Activated CD8-positive, alpha-beta memory T cell treated with anti-CD3 and anti-CD28 coated beads, Interleukin-2, amount 10 ng/mL, durations not matched to agents 7 days and 5 days (primary cell): ENCODE data around the gene HTR2A. TPM values are rescaled to one million over a fixed set of nuclear protein-coding genes. Genes with fewer than 3 reads are reported as not detected.

ENCODE experiments used
- ATAC-seq: fragments of 150-1000 bp; cut with Tn5 transposase; one replicate; pipeline ENCODE4 v1.10.0; 2021; ENCODE audit warnings: moderate library complexity
- CTCF ChIA-PET: fragments of 350-600 bp; sonication (Branson Sonifier 250); formaldehyde crosslinking; loops from one replicate; lab custom pipeline; 2021; ENCODE audit warnings: antibody characterized with exemption; lab: Charles Lee
- DNase-seq: peaks from one replicate; pipeline ENCODE4 v3.0.0-alpha.2; 2020
- H3K27ac Mint-ChIP-seq: one replicate; pipeline ENCODE4 v1.8.0; 2021; ENCODE audit warnings: mild to moderate bottlenecking, mixed read lengths
- H3K27me3 Mint-ChIP-seq: one replicate; pipeline ENCODE4 v1.8.0; 2021; ENCODE audit warnings: mixed read lengths
- H3K36me3 Mint-ChIP-seq: one replicate; pipeline ENCODE4 v1.8.0; 2021; ENCODE audit warnings: mild to moderate bottlenecking, mixed read lengths
- H3K4me1 Mint-ChIP-seq: one replicate; pipeline ENCODE4 v1.8.0; 2021; ENCODE audit warnings: mixed read lengths
- H3K4me3 Mint-ChIP-seq: one replicate; pipeline ENCODE4 v1.8.0; 2021; ENCODE audit warnings: mild to moderate bottlenecking, moderate library complexity, mixed read lengths
- H3K9me3 Mint-ChIP-seq: one replicate; pipeline ENCODE4 v1.8.0; 2022; ENCODE audit warnings: low read depth, mixed read lengths
- total RNA-seq, 2 experiments: library from RNA; stranded (reverse); gene quantifications; one replicate each; pipeline ENCODE4 v1.2.3, GENCODE V29; 2021

HTR2A gene
- not detected for total RNA-seq

DNA sequence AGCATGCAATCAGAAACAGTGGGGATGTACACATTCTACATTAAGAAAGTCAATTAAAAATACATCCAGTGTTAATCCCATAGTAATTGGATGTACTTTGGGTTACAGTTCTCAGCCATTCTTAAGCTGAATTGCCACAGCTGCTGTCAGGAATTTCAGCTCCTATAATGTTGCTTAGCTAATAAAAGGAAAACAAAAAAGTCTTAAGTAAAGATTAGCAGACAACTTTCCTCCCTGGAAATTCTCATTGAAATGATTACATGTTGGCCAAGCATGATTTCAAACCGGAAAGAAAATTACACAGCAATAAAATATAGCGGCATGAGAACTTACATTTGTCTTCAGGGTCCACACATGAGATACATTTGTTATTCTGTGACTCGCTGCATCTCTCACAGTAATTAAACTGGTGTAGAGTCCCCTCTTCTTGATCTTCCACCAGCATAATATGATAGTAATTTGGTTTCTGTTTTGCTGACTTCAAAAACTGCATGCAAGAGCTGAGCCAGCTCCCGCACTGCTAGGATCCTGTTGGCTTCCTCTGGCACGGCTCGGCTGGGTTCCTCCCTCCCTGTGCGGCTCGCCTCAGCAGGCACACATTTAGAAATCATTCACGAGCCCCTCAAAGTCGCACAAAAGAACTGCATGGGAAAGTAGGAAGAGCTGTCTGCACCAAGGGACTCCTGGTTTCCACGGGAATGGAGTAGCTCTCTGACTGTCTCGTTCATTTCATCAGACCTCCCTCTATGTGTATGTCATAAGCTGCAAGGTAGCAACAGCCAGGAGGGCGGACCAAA is at the start of gene HTR2A:
TSS of gene HTR2A (minus strand) at position 713 of the 797 bp plus-strand sequence. CDS start 1,147 bp downstream, outside the sequence.
- no peaks in the 10 kb centered on the region for H3K9me3 Mint-ChIP-seq
- no peaks in the 10 kb centered on the region for H3K36me3 Mint-ChIP-seq
- CTCF ChIA-PET = interaction anchor here (1.4 kb wide), 1 partner anchor 47 kb away, joined by 3 read pairs; no protein-coding TSS in a partner anchor
- DNase-seq = no peak
- H3K4me1 Mint-ChIP-seq = peaks cover 13% of the 10 kb centered on the region
- no peak for ATAC-seq
- no peak within 1 kb of the TSS for H3K27ac Mint-ChIP-seq
- peaks cover 66% of the 10 kb centered on the region for H3K27me3 Mint-ChIP-seq
- H3K4me3 Mint-ChIP-seq = no peak within 1 kb of the TSS

GRCh38 chr13:46936525-46936924 is 39.7 kb upstream of the HTR2A start:
- Mint-ChIP-seq H3K9me3 (peaks cover 1% of the 10 kb centered on the region), H3K4me1 (no peaks in the 10 kb centered on the region), H3K4me3 (no peak overlapping the region), H3K27ac (no peak overlapping the region), H3K36me3 (no peaks in the 10 kb centered on the region), H3K27me3 (peaks cover 2% of the 10 kb centered on the region)
- CTCF ChIA-PET = no interaction called here
- ATAC-seq = no peak
- DNase-seq = no peak

- Mint-ChIP-seq H3K4me1 (no peaks in the 10 kb centered on the region), H3K4me3 (no peak overlapping the region), H3K27ac (no peak overlapping the region), H3K9me3 (peaks cover 1% of the 10 kb centered on the region), H3K27me3 (peaks cover 2% of the 10 kb centered on the region), H3K36me3 (no peaks in the 10 kb centered on the region)
- no peak for DNase-seq
- CTCF ChIA-PET = no interaction called here
- ATAC-seq = no peak
Observed at GRCh38 chr13:46934749-46935148, 37.9 kb upstream of the HTR2A start.

DNA sequence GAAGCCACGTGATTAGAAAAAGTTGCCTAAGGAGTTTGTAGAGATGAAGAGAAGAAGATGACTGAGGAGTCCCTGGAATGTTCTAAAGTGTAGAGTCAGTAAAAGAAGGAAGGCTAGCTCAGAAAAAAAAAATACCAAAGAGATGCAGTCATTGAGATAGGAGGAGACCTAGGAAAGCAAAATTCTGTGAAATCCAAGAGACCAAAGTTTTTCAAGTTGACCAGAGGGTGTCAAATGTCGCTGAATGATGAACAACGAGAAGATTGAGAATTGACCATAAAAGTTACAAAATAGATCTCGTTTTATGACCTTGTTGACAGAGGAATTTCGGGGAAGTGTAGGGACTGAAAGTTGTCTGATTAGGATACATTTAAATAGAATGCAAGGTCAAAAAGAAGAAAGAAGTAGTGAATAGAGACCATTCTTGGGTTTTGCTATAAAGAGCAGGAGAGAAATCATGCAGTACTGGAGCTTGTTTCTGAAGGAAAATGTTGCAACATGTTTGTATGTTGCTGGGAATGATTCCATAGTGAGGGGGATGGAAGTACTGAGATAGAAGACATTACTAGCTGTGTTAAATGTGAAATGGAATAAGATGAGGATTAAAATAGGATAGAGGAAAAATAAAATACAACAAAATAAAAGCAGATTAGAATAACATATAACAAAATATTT is 30.2 kb upstream of the HTR2A start:
- ATAC-seq = no peak
- H3K27me3 Mint-ChIP-seq = peaks cover 2% of the 10 kb centered on the region
- H3K4me3 Mint-ChIP-seq = no peak overlapping the region
- H3K36me3 Mint-ChIP-seq = no peaks in the 10 kb centered on the region
- H3K27ac Mint-ChIP-seq = no peak overlapping the region
- H3K4me1 Mint-ChIP-seq = no peaks in the 10 kb centered on the region
- DNase-seq = no peak
- H3K9me3 Mint-ChIP-seq = no peaks in the 10 kb centered on the region
- CTCF ChIA-PET = no interaction called here

DNA sequence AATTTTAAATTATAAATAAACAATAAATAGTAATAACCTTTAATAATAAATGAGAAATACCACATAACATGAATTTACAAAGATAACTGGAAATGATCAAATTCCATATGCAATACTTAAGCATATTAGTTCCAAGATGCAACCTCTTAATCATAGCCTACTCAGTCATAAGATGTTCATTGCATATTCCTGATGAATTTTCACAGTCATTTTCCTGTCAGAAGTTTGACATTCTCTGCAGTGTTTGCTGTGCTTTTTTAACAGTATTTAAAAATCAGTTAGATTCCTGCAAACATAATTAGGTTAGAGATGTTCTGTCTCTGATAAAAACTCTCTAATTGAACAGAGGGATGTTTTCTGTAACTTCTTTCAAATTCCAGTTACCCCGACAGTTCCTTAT is 28.6 kb upstream of the HTR2A start:
- H3K4me1 Mint-ChIP-seq = no peaks in the 10 kb centered on the region
- H3K36me3 Mint-ChIP-seq = no peaks in the 10 kb centered on the region
- H3K27ac Mint-ChIP-seq = no peak overlapping the region
- DNase-seq (no peak), ATAC-seq (no peak)
- H3K4me3 Mint-ChIP-seq = no peak overlapping the region
- CTCF ChIA-PET = no interaction called here
- H3K27me3 Mint-ChIP-seq = peaks cover 2% of the 10 kb centered on the region
- no peaks in the 10 kb centered on the region for H3K9me3 Mint-ChIP-seq

DNA sequence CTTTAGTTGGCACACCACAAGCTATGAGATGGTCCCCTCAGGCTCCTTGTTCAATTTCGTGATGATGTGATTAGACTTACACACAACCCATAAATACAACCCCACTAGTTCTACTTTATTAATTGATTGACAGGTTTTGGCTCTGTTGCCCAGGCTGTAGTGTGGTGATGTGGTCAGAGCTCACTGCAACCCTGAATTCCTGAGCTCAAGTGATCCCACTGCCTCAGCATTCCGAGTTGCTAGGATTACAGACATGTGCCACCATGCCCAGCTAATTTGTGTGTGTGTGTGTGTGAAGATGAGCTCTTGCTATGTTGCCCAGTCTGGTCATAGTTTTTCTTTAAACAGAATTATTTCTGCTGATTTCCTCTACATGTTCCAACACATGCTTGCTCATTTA is 17.5 kb upstream of the HTR2A start:
- no peak for DNase-seq
- Mint-ChIP-seq H3K4me3 (no peak overlapping the region), H3K4me1 (no peaks in the 10 kb centered on the region), H3K9me3 (no peaks in the 10 kb centered on the region), H3K36me3 (no peaks in the 10 kb centered on the region), H3K27me3 (peaks cover 31% of the 10 kb centered on the region), H3K27ac (no peak overlapping the region)
- CTCF ChIA-PET = interaction anchor here (1.1 kb wide), 1 partner anchor 11 kb away, joined by 3 read pairs; no protein-coding TSS in a partner anchor
- ATAC-seq = no peak

- Mint-ChIP-seq H3K9me3 (no peaks in the 10 kb centered on the region), H3K4me1 (no peaks in the 10 kb centered on the region), H3K27me3 (peaks cover 34% of the 10 kb centered on the region), H3K4me3 (no peak overlapping the region), H3K36me3 (no peaks in the 10 kb centered on the region), H3K27ac (no peak overlapping the region)
- DNase-seq (no peak), ATAC-seq (no peak)
- CTCF ChIA-PET = interaction anchor here (1.1 kb wide), 1 partner anchor 10 kb away, joined by 3 read pairs; no protein-coding TSS in a partner anchor
Observed at GRCh38 chr13:46913757-46914156, 16.9 kb upstream of the HTR2A start.

GRCh38 chr13:46909042-46909441 is 12.2 kb upstream of the HTR2A start:
- Mint-ChIP-seq H3K9me3 (no peaks in the 10 kb centered on the region), H3K4me1 (no peaks in the 10 kb centered on the region), H3K27me3 (peaks cover 26% of the 10 kb centered on the region), H3K27ac (no peak overlapping the region), H3K4me3 (no peak overlapping the region), H3K36me3 (no peaks in the 10 kb centered on the region)
- DNase-seq (no peak), ATAC-seq (no peak)
- CTCF ChIA-PET = no interaction called here

- Mint-ChIP-seq H3K27ac (no peak overlapping the region), H3K4me3 (no peak overlapping the region), H3K4me1 (no peaks in the 10 kb centered on the region), H3K9me3 (no peaks in the 10 kb centered on the region), H3K27me3 (peaks cover 26% of the 10 kb centered on the region), H3K36me3 (no peaks in the 10 kb centered on the region)
- ATAC-seq (no peak), DNase-seq (no peak)
- CTCF ChIA-PET = no interaction called here
Observed at GRCh38 chr13:46908501-46908900, 11.6 kb upstream of the HTR2A start.

- ATAC-seq (no peak), DNase-seq (no peak)
- CTCF ChIA-PET = no interaction called here
- no peak overlapping the region for H3K4me3 Mint-ChIP-seq
- H3K9me3 Mint-ChIP-seq = no peaks in the 10 kb centered on the region
- peaks cover 19% of the 10 kb centered on the region for H3K27me3 Mint-ChIP-seq
- H3K27ac Mint-ChIP-seq = no peak overlapping the region
- H3K4me1 Mint-ChIP-seq = no peaks in the 10 kb centered on the region
- H3K36me3 Mint-ChIP-seq = no peaks in the 10 kb centered on the region
Observed at GRCh38 chr13:46906405-46906804, 9.6 kb upstream of the HTR2A start.

DNA sequence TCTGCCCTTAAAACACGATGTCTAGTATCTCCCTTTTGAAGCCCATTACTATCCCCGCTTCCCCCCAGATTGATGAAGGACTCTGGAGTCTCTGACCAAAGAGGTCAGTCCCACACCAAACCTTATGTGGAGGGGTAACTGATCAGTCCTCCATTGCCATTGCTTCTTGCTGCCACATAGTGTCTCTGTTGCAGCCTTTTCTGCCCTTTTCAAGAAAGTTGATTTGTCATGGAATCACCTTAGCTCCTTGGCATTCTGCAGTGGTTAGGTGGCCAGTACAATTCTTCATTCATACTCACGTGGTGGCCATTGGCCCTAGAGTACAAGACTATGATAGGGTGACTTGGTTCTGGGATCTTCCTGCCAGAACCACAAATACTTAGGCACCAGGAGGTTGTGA is 8.4 kb upstream of the HTR2A start:
- no peaks in the 10 kb centered on the region for H3K4me1 Mint-ChIP-seq
- H3K27me3 Mint-ChIP-seq = peaks cover 16% of the 10 kb centered on the region
- CTCF ChIA-PET = no interaction called here
- no peaks in the 10 kb centered on the region for H3K9me3 Mint-ChIP-seq
- no peak for ATAC-seq
- H3K27ac Mint-ChIP-seq = no peak overlapping the region
- H3K36me3 Mint-ChIP-seq = no peaks in the 10 kb centered on the region
- DNase-seq = no peak
- H3K4me3 Mint-ChIP-seq = no peak overlapping the region

- no peak overlapping the region for H3K27ac Mint-ChIP-seq
- CTCF ChIA-PET = interaction anchor here (1.0 to 1.4 kb wide), 2 partner anchors 9 to 10 kb away, joined by 3 to 4 read pairs; no protein-coding TSS in a partner anchor
- H3K4me3 Mint-ChIP-seq = no peak overlapping the region
- ATAC-seq (no peak), DNase-seq (no peak)
- H3K27me3 Mint-ChIP-seq = peaks cover 7% of the 10 kb centered on the region
- no peaks in the 10 kb centered on the region for H3K4me1 Mint-ChIP-seq
- no peaks in the 10 kb centered on the region for H3K9me3 Mint-ChIP-seq
- H3K36me3 Mint-ChIP-seq = no peaks in the 10 kb centered on the region
Observed at GRCh38 chr13:46903748-46904147, 6.9 kb upstream of the HTR2A start.

DNA sequence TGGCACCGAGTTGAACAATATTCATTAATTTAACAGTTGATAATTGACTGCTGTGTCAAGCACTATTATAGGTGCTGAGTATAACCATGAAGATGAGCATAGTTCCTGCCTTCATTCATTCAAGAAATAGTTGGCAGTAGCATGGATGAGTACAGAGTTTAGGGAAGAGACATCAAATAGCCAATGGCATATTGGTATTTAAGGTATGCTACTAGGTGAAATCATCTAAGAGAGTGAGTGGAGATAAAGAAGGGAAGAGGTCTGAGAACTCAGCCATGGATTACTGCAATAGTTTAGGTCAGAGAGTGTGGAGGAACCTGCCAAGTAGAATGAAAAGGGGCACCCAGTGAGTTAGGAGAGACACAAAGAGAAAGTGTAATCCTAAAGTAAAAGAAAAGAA is 4.9 kb upstream of the HTR2A start:
- CTCF ChIA-PET = no interaction called here
- Mint-ChIP-seq H3K36me3 (no peaks in the 10 kb centered on the region), H3K4me3 (no peak overlapping the region), H3K27me3 (peaks cover 24% of the 10 kb centered on the region), H3K9me3 (no peaks in the 10 kb centered on the region), H3K27ac (no peak overlapping the region), H3K4me1 (peaks cover 1% of the 10 kb centered on the region)
- no peak for ATAC-seq
- no peak for DNase-seq

DNA sequence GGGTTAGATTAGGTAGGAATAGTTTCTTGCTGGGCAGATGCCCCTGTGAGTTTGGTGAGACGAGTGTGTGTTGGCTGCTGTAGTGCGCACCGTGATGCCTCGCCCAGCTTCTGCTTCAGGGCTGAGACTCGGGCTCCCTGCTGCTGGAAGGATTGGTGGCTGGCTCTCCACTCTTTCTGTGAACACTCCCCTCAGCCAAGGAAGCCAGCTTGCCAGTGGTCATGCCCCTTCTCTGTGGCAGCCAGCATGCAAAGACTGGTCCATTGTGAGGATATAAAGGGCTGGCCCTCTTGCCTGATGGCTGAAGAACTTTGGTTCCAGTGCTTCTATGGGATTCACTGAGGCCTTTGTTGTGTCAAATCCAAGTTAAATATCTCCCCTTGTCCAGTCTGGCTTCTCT is 2.9 kb upstream of the HTR2A start:
- H3K4me1 Mint-ChIP-seq = peaks cover 3% of the 10 kb centered on the region
- ATAC-seq (no peak), DNase-seq (no peak)
- H3K36me3 Mint-ChIP-seq = no peaks in the 10 kb centered on the region
- H3K4me3 Mint-ChIP-seq = no peak overlapping the region
- no peaks in the 10 kb centered on the region for H3K9me3 Mint-ChIP-seq
- CTCF ChIA-PET = no interaction called here
- no peak overlapping the region for H3K27ac Mint-ChIP-seq
- peaks cover 37% of the 10 kb centered on the region for H3K27me3 Mint-ChIP-seq
